SU-DHL-6 (cell line): ENCODE results near the gene PRSS21.

ENCODE experiments used
- H2AFZ ChIP-seq: fragments of 200-600 bp; sonication (generic); 2 replicates; pipeline ENCODE4 v1.6.1; 2014; ENCODE audit warnings: low read depth, mild to moderate bottlenecking, moderate library complexity, mixed read lengths, antibody characterized with exemption, low read length; ENCODE audit not compliant: severe bottlenecking
- H3F3A ChIP-seq: fragments of 200-600 bp; shearing (Covaris generic); 2 replicates; pipeline ENCODE4 v1.6.0; 2016; ENCODE audit warnings: antibody characterized with exemption, mild to moderate bottlenecking; ENCODE audit not compliant: insufficient read depth
- H3K27ac ChIP-seq: fragments of 200-600 bp; sonication (generic); 2 replicates; pipeline ENCODE4 v1.5.1; 2016; ENCODE audit warnings: low read depth, mild to moderate bottlenecking, low read length, moderate library complexity, mixed read lengths
- H3K27me3 ChIP-seq: fragments of 200-600 bp; sonication (generic), shearing (Covaris generic); 2 replicates; pipeline ENCODE4 v1.6.0; 2014; ENCODE audit warnings: mild to moderate bottlenecking, low read length
- H3K36me3 ChIP-seq: fragments of 200-600 bp; sonication (generic); 2 replicates; pipeline ENCODE4 v1.6.1; 2014; ENCODE audit warnings: mild to moderate bottlenecking, low read length, mixed read lengths
- H3K4me2 ChIP-seq: fragments of 300-600, 200-600 bp; shearing (Covaris generic), sonication (generic); 2 replicates; pipeline ENCODE4 v1.6.0; 2014; ENCODE audit warnings: low read length, low read depth, mild to moderate bottlenecking; ENCODE audit not compliant: poor library complexity, severe bottlenecking
- H3K4me3 ChIP-seq: fragments of 200-600 bp; sonication (generic); 2 replicates; pipeline ENCODE4 v1.5.1; 2014; ENCODE audit warnings: antibody characterized with exemption, low read length, mild to moderate bottlenecking, mixed read lengths; ENCODE audit not compliant: insufficient read depth, poor library complexity, severe bottlenecking
- H3K79me2 ChIP-seq: fragments of 200-600 bp; sonication (generic); 2 replicates; pipeline ENCODE4 v1.6.1; 2014; ENCODE audit warnings: mild to moderate bottlenecking, low read length, moderate library complexity; ENCODE audit not compliant: insufficient read depth
- H3K9ac ChIP-seq: fragments of 200-600 bp; sonication (generic); 2 replicates; pipeline ENCODE4 v1.7.0; 2014; ENCODE audit warnings: mild to moderate bottlenecking, low read length
- H3K9me2 ChIP-seq: fragments of 200-600 bp; sonication (generic); replicated peaks from 2 replicates; pipeline ENCODE4 v1.6.1; 2014; ENCODE audit warnings: low read length; ENCODE audit not compliant: insufficient read depth
- H3K9me3 ChIP-seq: fragments of 200-600 bp; sonication (generic); 2 replicates; pipeline ENCODE4 v1.6.1; 2014; ENCODE audit warnings: low read length, mixed read lengths; ENCODE audit not compliant: insufficient read depth
- H4K20me1 ChIP-seq: fragments of 200-600 bp; sonication (generic); 2 replicates; pipeline ENCODE4 v1.6.1; 2014; ENCODE audit warnings: low read depth, mild to moderate bottlenecking, antibody characterized with exemption, low read length, moderate library complexity, mixed read lengths
- EZH2phosphoT487 ChIP-seq: fragments of 200-600 bp; sonication (generic), shearing (Covaris generic); conservative IDR thresholded peaks from 2 replicates; pipeline ENCODE4 v1.6.1; 2018; ENCODE audit warnings: mild to moderate bottlenecking, antibody characterized with exemption, low read length, moderate library complexity, mixed read lengths
- TF ChIP-seq, protein P1 (sequence below): fragments of 200-600 bp; sonication (generic); IDR thresholded peaks from one replicate; pipeline ENCODE4 v1.5.1; 2017; ENCODE audit warnings: antibody characterized with exemption, mild to moderate bottlenecking, low read length, moderate library complexity; ENCODE audit not compliant: insufficient read depth, poor library complexity, severe bottlenecking

Gene PRSS21

DNA sequence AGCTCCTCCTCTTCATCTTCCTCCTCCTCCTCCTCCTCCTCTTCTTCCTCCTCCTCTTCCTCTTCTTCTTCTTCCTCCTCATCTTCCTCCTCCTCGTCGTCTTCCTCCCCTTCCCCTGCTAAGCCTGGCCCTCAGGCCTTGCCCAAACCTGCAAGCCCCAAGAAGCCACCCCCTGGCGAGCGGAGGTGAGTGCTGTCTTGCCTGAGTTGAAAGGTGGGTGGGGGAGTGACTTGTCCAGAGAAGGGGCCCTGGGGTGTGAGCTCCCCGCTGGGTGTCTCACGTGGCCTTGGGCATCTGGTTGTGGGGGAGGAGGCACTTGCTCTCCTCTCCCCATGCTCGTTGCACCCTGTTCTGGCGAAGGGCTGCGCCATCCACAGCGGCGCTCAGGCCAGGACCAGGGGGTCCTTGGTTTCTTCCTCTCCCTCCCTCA lies 47.9 kb upstream of the PRSS21 start:
- Histone ChIP-seq H3K27ac (no peak overlapping the region), H3K4me3 (no peak overlapping the region), H3F3A (peaks cover 15% of the 10 kb centered on the region), H3K36me3 (peaks cover 5% of the 10 kb centered on the region; the same call in 1 of the 2 replicates), H4K20me1 (peaks cover 3% of the 10 kb centered on the region; the same call in 1 of the 2 replicates), H3K9ac (no peak overlapping the region), H3K4me2 (no peak overlapping the region), H3K27me3 (no peaks in the 10 kb centered on the region), H3K9me3 (no peaks in the 10 kb centered on the region), H2AFZ (no peak overlapping the region), H3K9me2 (no peaks in the 10 kb centered on the region), H3K79me2 (peaks cover 21% of the 10 kb centered on the region)
- TF ChIP-seq EZH2phosphoT487: no peak
- TF ChIP-seq, protein P1, sequence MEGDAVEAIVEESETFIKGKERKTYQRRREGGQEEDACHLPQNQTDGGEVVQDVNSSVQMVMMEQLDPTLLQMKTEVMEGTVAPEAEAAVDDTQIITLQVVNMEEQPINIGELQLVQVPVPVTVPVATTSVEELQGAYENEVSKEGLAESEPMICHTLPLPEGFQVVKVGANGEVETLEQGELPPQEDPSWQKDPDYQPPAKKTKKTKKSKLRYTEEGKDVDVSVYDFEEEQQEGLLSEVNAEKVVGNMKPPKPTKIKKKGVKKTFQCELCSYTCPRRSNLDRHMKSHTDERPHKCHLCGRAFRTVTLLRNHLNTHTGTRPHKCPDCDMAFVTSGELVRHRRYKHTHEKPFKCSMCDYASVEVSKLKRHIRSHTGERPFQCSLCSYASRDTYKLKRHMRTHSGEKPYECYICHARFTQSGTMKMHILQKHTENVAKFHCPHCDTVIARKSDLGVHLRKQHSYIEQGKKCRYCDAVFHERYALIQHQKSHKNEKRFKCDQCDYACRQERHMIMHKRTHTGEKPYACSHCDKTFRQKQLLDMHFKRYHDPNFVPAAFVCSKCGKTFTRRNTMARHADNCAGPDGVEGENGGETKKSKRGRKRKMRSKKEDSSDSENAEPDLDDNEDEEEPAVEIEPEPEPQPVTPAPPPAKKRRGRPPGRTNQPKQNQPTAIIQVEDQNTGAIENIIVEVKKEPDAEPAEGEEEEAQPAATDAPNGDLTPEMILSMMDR: no peak

DNA sequence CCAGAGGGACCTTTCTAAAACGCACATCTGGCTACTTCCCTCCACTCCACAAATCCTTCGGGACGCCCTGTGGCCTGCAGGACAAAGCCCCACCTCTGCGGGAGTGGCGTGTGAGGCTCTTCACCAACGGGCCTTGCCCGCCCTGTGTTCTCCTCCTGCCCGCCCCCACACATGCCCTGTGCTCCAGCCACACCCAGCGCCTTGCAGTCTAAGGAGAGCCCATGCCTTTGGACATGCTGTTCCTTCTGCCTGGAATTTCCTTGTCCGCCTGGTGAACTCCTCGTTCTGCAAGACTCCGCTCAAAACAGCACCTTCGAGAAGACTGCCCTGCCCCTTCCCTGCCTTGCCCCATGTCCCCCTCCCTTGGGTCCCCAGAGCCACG lies 47.4 kb upstream of the PRSS21 start:
- Histone ChIP-seq H3K36me3 (peaks cover 5% of the 10 kb centered on the region; the same call in 1 of the 2 replicates), H4K20me1 (peaks cover 3% of the 10 kb centered on the region; the same call in 1 of the 2 replicates), H3K79me2 (peaks cover 16% of the 10 kb centered on the region), H2AFZ (no peak overlapping the region), H3K9ac (no peak overlapping the region), H3K27me3 (no peaks in the 10 kb centered on the region), H3K9me3 (no peaks in the 10 kb centered on the region), H3K9me2 (no peaks in the 10 kb centered on the region), H3F3A (peaks cover 20% of the 10 kb centered on the region), H3K27ac (no peak overlapping the region), H3K4me3 (no peak overlapping the region), H3K4me2 (no peak overlapping the region)
- TF ChIP-seq, protein P1: no peak
- no peak for TF ChIP-seq EZH2phosphoT487

DNA sequence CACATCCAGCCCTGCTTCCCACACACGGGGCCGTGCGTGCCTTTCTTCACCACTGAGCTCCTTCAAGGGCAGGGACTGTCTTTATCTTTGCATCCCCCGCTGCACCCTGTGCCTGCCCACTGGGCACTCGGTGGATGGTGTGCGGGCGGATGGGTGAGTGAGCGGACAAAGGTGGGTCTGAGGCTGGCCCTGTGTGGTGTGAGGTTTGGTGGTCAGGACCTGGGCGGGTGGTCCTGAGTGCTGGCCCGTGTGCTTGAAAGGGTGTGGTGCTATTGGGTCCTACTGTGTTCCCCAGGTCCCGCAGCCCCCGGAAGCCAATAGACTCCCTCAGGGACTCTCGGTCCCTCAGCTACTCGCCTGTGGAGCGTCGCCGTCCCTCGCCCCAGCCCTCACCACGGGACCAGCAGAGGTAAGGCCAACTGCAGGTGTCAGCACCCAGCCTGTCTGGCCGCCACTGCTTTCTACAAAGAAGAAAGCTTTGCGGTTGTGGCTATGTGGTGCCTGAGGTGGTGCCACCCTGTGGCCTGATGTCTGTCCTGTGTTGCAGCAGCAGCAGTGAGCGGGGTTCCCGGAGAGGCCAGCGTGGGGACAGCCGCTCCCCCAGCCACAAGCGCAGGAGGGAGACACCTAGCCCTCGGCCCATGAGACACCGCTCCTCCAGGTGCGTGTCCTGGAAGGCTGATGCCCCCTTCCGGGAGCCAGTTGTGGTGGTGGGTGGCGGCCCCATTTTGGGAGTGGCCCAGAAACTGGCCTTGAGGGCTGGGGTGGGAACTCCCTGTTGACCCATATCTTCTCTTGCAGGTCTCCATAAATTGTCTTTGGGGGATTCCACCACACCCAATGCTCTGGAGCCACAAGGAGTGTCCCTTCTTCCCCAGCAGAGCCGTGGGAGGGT lies 46.7 kb upstream of the PRSS21 start:
- TF ChIP-seq, protein P1: no peak
- no peak for TF ChIP-seq EZH2phosphoT487
- Histone ChIP-seq H3K79me2 (peaks cover 10% of the 10 kb centered on the region), H3K9me3 (no peaks in the 10 kb centered on the region), H3K36me3 (peaks cover under 1% of the 10 kb centered on the region; the same call in 1 of the 2 replicates), H3K4me3 (no peak overlapping the region), H3K9ac (no peak overlapping the region), H3K27ac (no peak overlapping the region), H4K20me1 (peaks cover 3% of the 10 kb centered on the region; the same call in 1 of the 2 replicates), H3F3A (peaks cover 26% of the 10 kb centered on the region), H3K27me3 (no peaks in the 10 kb centered on the region), H3K9me2 (no peaks in the 10 kb centered on the region), H3K4me2 (no peak overlapping the region), H2AFZ (no peak overlapping the region)
